Hepatocyte (in vitro differentiated cells): ENCODE data around the gene ANO2. TPM values are rescaled to one million over a fixed set of nuclear protein-coding genes. Genes with fewer than 3 reads are reported as not detected.

ENCODE experiments used
- DNase-seq: peaks from one replicate; pipeline ENCODE4 v3.0.0-alpha.2; 2016; ENCODE audit warnings: low spot score
- H2AFZ ChIP-seq: fragments of 200-600 bp; sonication (generic); 2 replicates; pipeline ENCODE4 v1.6.0; 2016; ENCODE audit warnings: antibody characterized with exemption, mild to moderate bottlenecking
- H3K27ac ChIP-seq: fragments of 200-600 bp; sonication (generic); 2 replicates; pipeline ENCODE4 v1.5.1; 2016; ENCODE audit warnings: mild to moderate bottlenecking
- H3K27me3 ChIP-seq: fragments of 200-600 bp; sonication (generic); 2 replicates; pipeline ENCODE4 v1.6.1; 2016
- H3K36me3 ChIP-seq: fragments of 200-600 bp; sonication (generic); replicated peaks from 2 replicates; pipeline ENCODE4 v1.5.1; 2016; ENCODE audit warnings: low read depth; ENCODE audit not compliant: insufficient read depth
- H3K4me1 ChIP-seq: fragments of 200-600 bp; sonication (generic); 2 replicates; pipeline ENCODE4 v1.5.1; 2016; ENCODE audit warnings: mild to moderate bottlenecking, moderate library complexity; ENCODE audit not compliant: insufficient read depth
- H3K4me2 ChIP-seq: fragments of 200-600 bp; sonication (generic); 2 replicates; pipeline ENCODE4 v1.6.0; 2016
- H3K4me3 ChIP-seq: fragments of 200-600 bp; sonication (generic); 2 replicates; pipeline ENCODE4 v1.5.1; 2016; ENCODE audit warnings: mild to moderate bottlenecking
- H3K79me2 ChIP-seq: fragments of 200-600 bp; sonication (generic); 2 replicates; pipeline ENCODE4 v1.6.0; 2017; ENCODE audit warnings: mild to moderate bottlenecking
- H3K9me2 ChIP-seq: fragments of 200-600 bp; sonication (generic); replicated peaks from 2 replicates; pipeline ENCODE4 v1.6.0; 2017; ENCODE audit warnings: mild to moderate bottlenecking; ENCODE audit not compliant: insufficient read depth
- H3K9me3 ChIP-seq: fragments of 200-600 bp; sonication (generic); 2 replicates; pipeline ENCODE4 v1.5.1; 2016; ENCODE audit warnings: low read depth, mild to moderate bottlenecking
- H4K20me1 ChIP-seq: fragments of 200-600 bp; sonication (generic); 2 replicates; pipeline ENCODE4 v1.6.0; 2016; ENCODE audit warnings: mild to moderate bottlenecking; ENCODE audit not compliant: insufficient read depth, poor library complexity, severe bottlenecking
- EZH2 ChIP-seq: fragments of 200-600 bp; sonication (generic); IDR thresholded peaks from 2 replicates; pipeline ENCODE4 v1.6.1; 2016; ENCODE audit warnings: antibody characterized with exemption, mild to moderate bottlenecking, borderline replicate concordance
- EZH2phosphoT487 ChIP-seq: fragments of 200-600 bp; sonication (generic); IDR thresholded peaks from one replicate; pipeline ENCODE4 v1.6.1; 2018; ENCODE audit warnings: antibody characterized with exemption, mild to moderate bottlenecking, low read depth, moderate library complexity; ENCODE audit not compliant: unreplicated experiment, severe bottlenecking
- WGBS: methylation state at CpG from one replicate; pipeline ENCODE4 v1.1.6; 2016; ENCODE audit warnings: low lambda C conversion rate; ENCODE audit errors: missing lambda C conversion rate; 5-methylcytosine and 5-hydroxymethylcytosine counted together
- polyA plus RNA-seq: library from polyadenylated mRNA; unstranded; fragments of >200 nt; fragmentation: Nextera tagmentation; extraction: Ambion mirVana; gene quantifications from 2 replicates; pipeline ENCODE4 v1.2.1, GENCODE V29; 2016
- total RNA-seq: library from RNA; depleted of rRNA; stranded (reverse); fragments of >200 nt; gene quantifications from 2 replicates; pipeline ENCODE4 v1.2.3, GENCODE V29; 2014
- TF ChIP-seq, protein P1 (sequence below): fragments of 200-600 bp; sonication (generic); IDR thresholded peaks from 2 replicates; pipeline ENCODE4 v1.5.1; 2016; ENCODE audit warnings: antibody characterized with exemption, mild to moderate bottlenecking; ENCODE audit not compliant: poor library complexity

The ANO2 gene
- total and polyA plus RNA-seq, 2 experiments from 2014 or later: 1.0 to 1.9 TPM

DNA sequence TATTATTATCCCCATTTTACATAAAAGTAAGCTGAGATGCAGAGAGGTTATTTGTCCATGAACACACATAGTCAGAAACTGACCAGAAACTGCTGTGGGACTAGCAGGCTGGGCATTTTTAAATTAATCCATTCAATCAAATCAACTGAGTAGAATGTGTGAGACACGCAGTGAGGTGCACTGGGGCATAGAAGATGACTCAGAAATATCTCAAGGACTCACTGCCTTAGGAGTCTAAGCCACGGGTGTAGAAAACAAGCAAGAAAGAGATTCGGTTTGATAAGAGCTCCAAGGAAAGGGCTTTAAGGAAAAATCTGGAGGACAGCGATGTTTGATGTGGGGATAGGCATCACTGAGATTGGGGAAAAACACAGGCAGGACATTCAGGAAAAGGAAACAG, 127.8 kb downstream of the ANO2 start:
- no peaks in the 10 kb centered on the region for H3K9me2 ChIP-seq
- no peaks in the 10 kb centered on the region for H3K36me3 ChIP-seq
- no peak overlapping the region for H3K27ac ChIP-seq
- no peak overlapping the region for H2AFZ ChIP-seq
- 77% methylated on average over 4 of the region's 4 CpGs for WGBS
- H3K4me1 ChIP-seq: peaks cover 7% of the 10 kb centered on the region
- H3K4me2 ChIP-seq: no peak overlapping the region
- no peaks in the 10 kb centered on the region for H4K20me1 ChIP-seq
- H3K9me3 ChIP-seq: no peaks in the 10 kb centered on the region
- no peaks in the 10 kb centered on the region for H3K27me3 ChIP-seq
- DNase-seq: no peak
- no peaks in the 10 kb centered on the region for H3K79me2 ChIP-seq
- H3K4me3 ChIP-seq: no peak overlapping the region
- TF ChIP-seq EZH2phosphoT487 (no peak), EZH2 (no peak)
- TF ChIP-seq, protein P1, sequence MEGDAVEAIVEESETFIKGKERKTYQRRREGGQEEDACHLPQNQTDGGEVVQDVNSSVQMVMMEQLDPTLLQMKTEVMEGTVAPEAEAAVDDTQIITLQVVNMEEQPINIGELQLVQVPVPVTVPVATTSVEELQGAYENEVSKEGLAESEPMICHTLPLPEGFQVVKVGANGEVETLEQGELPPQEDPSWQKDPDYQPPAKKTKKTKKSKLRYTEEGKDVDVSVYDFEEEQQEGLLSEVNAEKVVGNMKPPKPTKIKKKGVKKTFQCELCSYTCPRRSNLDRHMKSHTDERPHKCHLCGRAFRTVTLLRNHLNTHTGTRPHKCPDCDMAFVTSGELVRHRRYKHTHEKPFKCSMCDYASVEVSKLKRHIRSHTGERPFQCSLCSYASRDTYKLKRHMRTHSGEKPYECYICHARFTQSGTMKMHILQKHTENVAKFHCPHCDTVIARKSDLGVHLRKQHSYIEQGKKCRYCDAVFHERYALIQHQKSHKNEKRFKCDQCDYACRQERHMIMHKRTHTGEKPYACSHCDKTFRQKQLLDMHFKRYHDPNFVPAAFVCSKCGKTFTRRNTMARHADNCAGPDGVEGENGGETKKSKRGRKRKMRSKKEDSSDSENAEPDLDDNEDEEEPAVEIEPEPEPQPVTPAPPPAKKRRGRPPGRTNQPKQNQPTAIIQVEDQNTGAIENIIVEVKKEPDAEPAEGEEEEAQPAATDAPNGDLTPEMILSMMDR: no peak

DNA sequence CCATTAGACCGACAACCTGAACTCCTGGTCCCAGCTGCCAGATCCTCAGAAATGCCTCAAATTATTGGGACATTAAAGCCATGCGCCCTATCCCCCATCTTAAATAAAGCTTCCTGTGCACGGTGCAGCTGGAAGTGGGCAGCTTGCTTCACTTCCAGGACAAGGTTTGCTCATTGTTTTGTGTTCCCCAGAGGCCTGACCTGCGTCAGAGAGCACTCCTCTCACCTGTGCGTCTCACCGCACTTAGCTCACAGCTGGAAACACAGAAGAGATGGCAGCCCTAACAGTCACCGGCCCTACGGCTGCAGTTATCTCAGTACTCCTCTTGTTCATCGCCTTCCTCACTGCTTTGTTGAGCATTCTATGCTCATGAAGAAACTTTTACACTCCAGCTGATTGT, 135.5 kb downstream of the ANO2 start:
- TF ChIP-seq EZH2: no peak
- no peak for TF ChIP-seq EZH2phosphoT487
- TF ChIP-seq, protein P1: no peak
- WGBS: 79% methylated on average over 9 of the region's 9 CpGs
- no peak for DNase-seq
- no peaks in the 10 kb centered on the region for H3K36me3 ChIP-seq
- no peak overlapping the region for H2AFZ ChIP-seq
- no peaks in the 10 kb centered on the region for H4K20me1 ChIP-seq
- H3K27ac ChIP-seq: no peak overlapping the region
- H3K9me3 ChIP-seq: no peaks in the 10 kb centered on the region
- no peaks in the 10 kb centered on the region for H3K9me2 ChIP-seq
- no peaks in the 10 kb centered on the region for H3K79me2 ChIP-seq
- peaks cover 4% of the 10 kb centered on the region for H3K27me3 ChIP-seq
- no peak overlapping the region for H3K4me3 ChIP-seq
- H3K4me2 ChIP-seq: peak overlapping the region; percentile 4
- peaks cover 11% of the 10 kb centered on the region for H3K4me1 ChIP-seq

DNA sequence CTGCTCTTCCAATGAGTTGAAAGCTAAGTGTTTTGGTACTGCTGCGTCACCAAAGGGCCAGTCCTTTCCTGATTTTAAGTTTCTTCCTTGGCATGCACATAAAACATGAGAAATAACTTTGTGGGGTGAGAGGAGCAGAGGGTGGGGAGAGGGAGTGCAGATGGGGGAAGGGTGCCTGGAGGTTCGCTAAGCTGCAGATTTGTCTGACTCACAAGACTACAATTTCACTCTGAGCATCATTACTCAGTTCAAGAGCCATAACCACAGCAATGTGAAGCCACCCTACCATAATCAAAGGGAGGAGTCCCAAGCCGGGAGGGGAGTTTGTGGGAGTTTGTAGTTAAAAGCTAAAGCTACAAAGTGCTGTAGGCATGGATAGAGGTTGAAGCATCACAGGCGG, 136.1 kb downstream of the ANO2 start:
- no peaks in the 10 kb centered on the region for H3K36me3 ChIP-seq
- peaks cover 11% of the 10 kb centered on the region for H3K4me1 ChIP-seq
- no peak overlapping the region for H3K4me3 ChIP-seq
- H3K9me2 ChIP-seq: no peaks in the 10 kb centered on the region
- H3K4me2 ChIP-seq: peak overlapping the region; percentile 4
- peak overlapping the region; percentile 44 for H3K27ac ChIP-seq
- no peak for TF ChIP-seq EZH2
- TF ChIP-seq EZH2phosphoT487: no peak
- TF ChIP-seq, protein P1: no peak
- DNase-seq: peak; percentile 57
- no peaks in the 10 kb centered on the region for H4K20me1 ChIP-seq
- no peaks in the 10 kb centered on the region for H3K9me3 ChIP-seq
- peaks cover 4% of the 10 kb centered on the region for H3K27me3 ChIP-seq
- 46% methylated on average over 4 of the region's 4 CpGs for WGBS
- H3K79me2 ChIP-seq: no peaks in the 10 kb centered on the region
- H2AFZ ChIP-seq: no peak overlapping the region
